GM23248 (cell line): ENCODE measurements around the gene MAML2. TPM values are rescaled to one million over a fixed set of nuclear protein-coding genes. Genes with fewer than 3 reads are reported as not detected.
A peak's percentile ranks its signal among the peaks of the same experiment; 100 is the strongest.

ENCODE experiments used
- DNase-seq: peaks from one replicate; pipeline ENCODE4 v3.0.0-alpha.2; 2015
- H2AFZ ChIP-seq: fragments of 200-600 bp; sonication (generic); 2 replicates; pipeline ENCODE4 v1.6.1; 2016; ENCODE audit warnings: antibody characterized with exemption
- H3F3A ChIP-seq: fragments of 200-600 bp; sonication (generic); 2 replicates; pipeline ENCODE4 v1.6.1; 2016; ENCODE audit warnings: mild to moderate bottlenecking, antibody characterized with exemption, mixed run types; ENCODE audit not compliant: insufficient read depth
- H3K27ac ChIP-seq: fragments of 200-600 bp; sonication (generic); 2 replicates; pipeline ENCODE4 v1.5.1; 2016; ENCODE audit warnings: mild to moderate bottlenecking
- H3K27me3 ChIP-seq: fragments of 200-600 bp; sonication (generic); replicated peaks from 2 replicates; pipeline ENCODE4 v1.6.1; 2016; ENCODE audit warnings: mild to moderate bottlenecking; ENCODE audit not compliant: insufficient read depth
- H3K36me3 ChIP-seq: fragments of 200-600 bp; sonication (generic); 2 replicates; pipeline ENCODE4 v1.6.1; 2016; ENCODE audit warnings: low read depth, mild to moderate bottlenecking
- H3K4me1 ChIP-seq: fragments of 200-600 bp; sonication (generic); 2 replicates; pipeline ENCODE4 v1.6.1; 2016; ENCODE audit warnings: mild to moderate bottlenecking; ENCODE audit not compliant: insufficient read depth
- H3K4me2 ChIP-seq: fragments of 200-600 bp; sonication (generic); one replicate; pipeline ENCODE4 v1.6.1; 2016; ENCODE audit warnings: mild to moderate bottlenecking; ENCODE audit not compliant: unreplicated experiment
- H3K4me3 ChIP-seq: fragments of 200-600 bp; sonication (generic); 2 replicates; pipeline ENCODE4 v1.5.1; 2016; ENCODE audit warnings: mild to moderate bottlenecking
- H3K79me2 ChIP-seq: fragments of 200-600 bp; sonication (generic); 2 replicates; pipeline ENCODE4 v1.6.1; 2016; ENCODE audit warnings: mild to moderate bottlenecking; ENCODE audit not compliant: insufficient read depth
- H3K9ac ChIP-seq: fragments of 200-600 bp; sonication (generic); 2 replicates; pipeline ENCODE4 v1.6.1; 2016; ENCODE audit warnings: mild to moderate bottlenecking
- H3K9me2 ChIP-seq: fragments of 200-600 bp; sonication (generic); 2 replicates; pipeline ENCODE4 v1.6.1; 2016; ENCODE audit warnings: mixed run types, mild to moderate bottlenecking, moderate library complexity; ENCODE audit not compliant: insufficient read depth
- H3K9me3 ChIP-seq: fragments of 200-600 bp; sonication (generic); one replicate; pipeline ENCODE4 v1.6.1; 2017; ENCODE audit warnings: low read depth
- H4K20me1 ChIP-seq: fragments of 200-600 bp; sonication (generic); 2 replicates; pipeline ENCODE4 v1.6.0; 2016; ENCODE audit not compliant: insufficient read depth
- EZH2 ChIP-seq: fragments of 200-600 bp; sonication (generic); IDR thresholded peaks from 2 replicates; pipeline ENCODE4 v1.6.1; 2018; ENCODE audit warnings: antibody characterized with exemption, mild to moderate bottlenecking; ENCODE audit not compliant: insufficient read depth, poor library complexity, severe bottlenecking
- EZH2phosphoT487 ChIP-seq: fragments of 200-600 bp; sonication (generic); IDR thresholded peaks from 2 replicates; pipeline ENCODE4 v1.6.1; 2018; ENCODE audit warnings: antibody characterized with exemption, moderate library complexity, mild to moderate bottlenecking, low read depth; ENCODE audit not compliant: insufficient read depth
- WGBS, 2 experiments: methylation state at CpG; one replicate each; pipeline ENCODE4 v1.1.6; 2015 to 2017; ENCODE audit warnings: low lambda C conversion rate in 2 of 2, low coverage in 1 of 2; ENCODE audit errors: missing lambda C conversion rate in 2 of 2; 5-methylcytosine and 5-hydroxymethylcytosine counted together
- in situ Hi-C: fragments of 300-500 bp; cut with MboI; formaldehyde crosslinking; loops from 2 replicates; pipeline ENCODE4 v1.15.0; 2020
- polyA plus RNA-seq: library from polyadenylated mRNA; unstranded; fragments of >200 nt; fragmentation: Nextera tagmentation; extraction: Ambion mirVana; gene quantifications from 2 replicates; pipeline ENCODE4 v1.2.1, GENCODE V29; 2016
- total RNA-seq: library from RNA; depleted of rRNA; stranded (reverse); fragments of >200 nt; shearing (Covaris generic); gene quantifications from 2 replicates; pipeline ENCODE4 v1.2.3, GENCODE V29; 2014

MAML2 gene
- total and polyA plus RNA-seq, 2 experiments from 2014 or later = 7.4 to 23.7 TPM

GRCh38 chr11:96021901-96022650, 320.9 kb downstream of the MAML2 start:
- DNase-seq = no peak
- H3K79me2 ChIP-seq = peaks cover 79% of the 10 kb centered on the region
- no peak overlapping the region for H3K9ac ChIP-seq
- no peak overlapping the region for H3K4me3 ChIP-seq
- no peaks in the 10 kb centered on the region for H3K36me3 ChIP-seq
- H3K27me3 ChIP-seq = no peaks in the 10 kb centered on the region
- H2AFZ ChIP-seq = no peak overlapping the region
- no peaks in the 10 kb centered on the region for H3K9me2 ChIP-seq
- H4K20me1 ChIP-seq = no peaks in the 10 kb centered on the region
- peaks cover 7% of the 10 kb centered on the region for H3F3A ChIP-seq
- no peak overlapping the region for H3K4me2 ChIP-seq
- H3K9me3 ChIP-seq = no peaks in the 10 kb centered on the region
- TF ChIP-seq EZH2phosphoT487 (no peak), EZH2 (no peak)
- WGBS, 2 experiments = 97 to 99% methylated on average over 5 of the region's 5 CpGs
- H3K27ac ChIP-seq = no peak overlapping the region
- in situ Hi-C loops = no loop called here
- H3K4me1 ChIP-seq = 0 out of 2 replicates have a peak, but pooled peaks cover 6% of the 10 kb centered on the region

- Histone ChIP-seq H3K4me3 (no peak overlapping the region), H3K27ac (no peak overlapping the region), H3K27me3 (no peaks in the 10 kb centered on the region), H4K20me1 (no peaks in the 10 kb centered on the region), H2AFZ (no peak overlapping the region), H3F3A (peaks cover 7% of the 10 kb centered on the region), H3K9ac (no peak overlapping the region), H3K9me3 (no peaks in the 10 kb centered on the region), H3K9me2 (no peaks in the 10 kb centered on the region), H3K36me3 (no peaks in the 10 kb centered on the region), H3K4me2 (no peak overlapping the region), H3K4me1 (0 out of 2 replicates have a peak, but pooled peaks cover 6% of the 10 kb centered on the region), H3K79me2 (peaks cover 67% of the 10 kb centered on the region)
- in situ Hi-C loops = no loop called here
- WGBS, 2 experiments = 77 to 79% methylated on average over 8 of the region's 8 CpGs
- no peak for TF ChIP-seq EZH2
- TF ChIP-seq EZH2phosphoT487 = no peak
- DNase-seq = no peak
Observed at GRCh38 chr11:96019810-96020747, 322.9 kb downstream of the MAML2 start.

- no peak for DNase-seq
- Histone ChIP-seq H3K9ac (no peak overlapping the region), H3K4me2 (no peak overlapping the region), H3K27ac (no peak overlapping the region), H3K9me2 (no peaks in the 10 kb centered on the region), H3K27me3 (no peaks in the 10 kb centered on the region), H3F3A (peaks cover 7% of the 10 kb centered on the region), H3K4me3 (no peak overlapping the region), H3K4me1 (peaks cover 13% of the 10 kb centered on the region), H2AFZ (no peak overlapping the region), H3K9me3 (no peaks in the 10 kb centered on the region), H3K36me3 (no peaks in the 10 kb centered on the region), H4K20me1 (no peaks in the 10 kb centered on the region), H3K79me2 (peaks cover 67% of the 10 kb centered on the region)
- in situ Hi-C loops = no loop called here
- no peak for TF ChIP-seq EZH2
- no peak for TF ChIP-seq EZH2phosphoT487
Observed at GRCh38 chr11:96019281-96019680, 323.7 kb downstream of the MAML2 start.

- Histone ChIP-seq H3K4me2 (no peak overlapping the region), H2AFZ (no peak overlapping the region), H3K9me3 (no peaks in the 10 kb centered on the region), H3K4me1 (peaks cover 20% of the 10 kb centered on the region), H3F3A (peaks cover 11% of the 10 kb centered on the region), H3K9ac (no peak overlapping the region), H3K9me2 (no peaks in the 10 kb centered on the region), H3K27ac (no peak overlapping the region), H3K79me2 (peaks cover 69% of the 10 kb centered on the region), H3K27me3 (no peaks in the 10 kb centered on the region), H3K4me3 (no peak overlapping the region), H4K20me1 (no peaks in the 10 kb centered on the region), H3K36me3 (no peaks in the 10 kb centered on the region; the same call in 1 of the 2 replicates)
- 71 to 75% methylated on average over 3 of the region's 3 CpGs for WGBS, 2 experiments
- in situ Hi-C loops = no loop called here
- TF ChIP-seq EZH2phosphoT487 (no peak), EZH2 (no peak)
- DNase-seq = peak; percentile 25
Observed at GRCh38 chr11:96017856-96018255, 325.1 kb downstream of the MAML2 start.
